ENCODE results near the gene APC.

- TF ChIP-seq EZH2 (optimal IDR thresholded peaks at IDR 0.05; ENCODE audit: low read depth, low read length) (no peak), CTCF (IDR thresholded peaks at IDR 0.05; ENCODE audit: low read length) (no peak)
These were observed 84.8 kb downstream of the APC start for GRCh38 chr5:112822456-112822855.
